Retinal pigment epithelial cell (primary cell): ENCODE data around the gene CHCHD5.
"Not testable (repeated sequence)": the region's sequence is repeated elsewhere in the genome, so short reads cannot be mapped to it uniquely, and the experiment has no call there.

Source experiments
- DNase-seq: peaks from one replicate; pipeline ENCODE4 v3.0.0-alpha.2; 2010; ENCODE audit warnings: low read depth
- H3K4me3 ChIP-seq: 2 replicates; pipeline ENCODE4 v1.5.1; 2011; ENCODE audit warnings: mild to moderate bottlenecking, low read length, control low read depth, moderate library complexity
- CTCF ChIP-seq: conservative IDR thresholded peaks from 2 replicates; pipeline ENCODE4 v1.5.1; 2011; ENCODE audit warnings: low read depth, low read length, control low read depth, inconsistent platforms

CHCHD5 gene

GRCh38 chr2:112542984-112543661 is 41.3 kb upstream of the CHCHD5 start:
- peak overlapping the region; percentile 78 for H3K4me3 ChIP-seq
- TF ChIP-seq CTCF = peak; percentile 21
- peak; percentile 8 for DNase-seq

GRCh38 chr2:112547333-112547732 is 37.1 kb upstream of the CHCHD5 start:
- DNase-seq = peak; percentile 68
- no peak overlapping the region for H3K4me3 ChIP-seq
- no peak for TF ChIP-seq CTCF

- no peak overlapping the region for H3K4me3 ChIP-seq
- no peak for DNase-seq
- TF ChIP-seq CTCF = no peak
Observed at GRCh38 chr2:112548980-112549379, 35.4 kb upstream of the CHCHD5 start.

- DNase-seq = no peak
- no peak for TF ChIP-seq CTCF
- no peak overlapping the region for H3K4me3 ChIP-seq
Observed at GRCh38 chr2:112566104-112566503, 18.3 kb upstream of the CHCHD5 start.

- not testable (repeated sequence) for DNase-seq
Observed at GRCh38 chr2:112566508-112566907, 17.9 kb upstream of the CHCHD5 start.

GRCh38 chr2:112572005-112572404 is 12.4 kb upstream of the CHCHD5 start:
- no peak for DNase-seq
- H3K4me3 ChIP-seq = no peak overlapping the region
- TF ChIP-seq CTCF = no peak

More at GRCh38 chr2:112566508-112566907, 17.9 kb upstream of the CHCHD5 start:
- not testable (repeated sequence) for H3K4me3 ChIP-seq

- no peak for DNase-seq
- TF ChIP-seq CTCF = no peak
Observed at GRCh38 chr2:112577756-112578155, 6.7 kb upstream of the CHCHD5 start.

GRCh38 chr2:112579241-112579640 is 5.2 kb upstream of the CHCHD5 start:
- no peak overlapping the region for H3K4me3 ChIP-seq
- peak; percentile 53 for DNase-seq
- TF ChIP-seq CTCF = no peak

More at GRCh38 chr2:112577756-112578155, 6.7 kb upstream of the CHCHD5 start:
- no peak overlapping the region for H3K4me3 ChIP-seq
